LNCAP (cell line): Measurements from ENCODE around the gene IGF1R.

Experiments
- TF ChIP-seq, protein P1 (sequence below): fragments of 450-650 bp; IDR thresholded peaks from 2 replicates; pipeline ENCODE4 v1.5.1; 2017; ENCODE audit warnings: mild to moderate bottlenecking

Gene IGF1R

DNA sequence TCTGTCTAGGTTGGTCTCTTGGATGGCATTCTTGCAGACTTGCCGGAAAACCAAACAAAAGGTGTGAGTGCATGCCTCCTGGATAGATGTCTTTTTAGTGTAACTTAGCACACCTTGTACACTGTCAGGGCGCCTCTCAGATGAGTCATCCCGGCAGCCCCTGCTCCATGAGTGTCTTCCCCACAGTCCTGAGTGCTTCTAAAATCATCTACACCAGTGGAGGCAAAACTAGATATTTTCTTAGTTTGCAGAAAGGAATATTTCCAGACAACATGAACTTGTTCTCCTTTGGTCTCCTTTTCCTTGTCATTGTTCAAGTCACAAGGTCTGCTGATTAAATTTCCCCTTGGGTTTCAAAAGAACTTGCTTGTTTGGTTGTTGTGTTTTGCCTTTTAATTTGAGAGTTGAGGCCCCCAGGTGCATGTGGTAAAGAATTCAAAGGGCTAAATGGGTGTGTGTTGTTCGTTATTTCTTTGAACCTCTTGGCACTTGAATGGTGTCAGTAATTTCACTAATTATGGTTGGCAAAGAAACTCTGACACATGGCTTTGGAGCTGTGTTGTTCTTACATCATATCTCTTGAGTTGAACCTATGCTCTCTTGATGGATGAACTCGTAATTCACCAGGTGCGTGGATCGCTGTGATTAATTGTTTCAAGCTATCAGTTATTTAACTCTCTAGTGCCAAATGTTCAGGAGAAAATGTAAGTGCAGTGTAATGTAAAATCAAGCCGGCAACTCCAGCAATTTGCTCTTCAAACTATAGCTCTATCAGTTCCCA lies 98.2 kb downstream of the IGF1R start:
- TF ChIP-seq, protein P1, sequence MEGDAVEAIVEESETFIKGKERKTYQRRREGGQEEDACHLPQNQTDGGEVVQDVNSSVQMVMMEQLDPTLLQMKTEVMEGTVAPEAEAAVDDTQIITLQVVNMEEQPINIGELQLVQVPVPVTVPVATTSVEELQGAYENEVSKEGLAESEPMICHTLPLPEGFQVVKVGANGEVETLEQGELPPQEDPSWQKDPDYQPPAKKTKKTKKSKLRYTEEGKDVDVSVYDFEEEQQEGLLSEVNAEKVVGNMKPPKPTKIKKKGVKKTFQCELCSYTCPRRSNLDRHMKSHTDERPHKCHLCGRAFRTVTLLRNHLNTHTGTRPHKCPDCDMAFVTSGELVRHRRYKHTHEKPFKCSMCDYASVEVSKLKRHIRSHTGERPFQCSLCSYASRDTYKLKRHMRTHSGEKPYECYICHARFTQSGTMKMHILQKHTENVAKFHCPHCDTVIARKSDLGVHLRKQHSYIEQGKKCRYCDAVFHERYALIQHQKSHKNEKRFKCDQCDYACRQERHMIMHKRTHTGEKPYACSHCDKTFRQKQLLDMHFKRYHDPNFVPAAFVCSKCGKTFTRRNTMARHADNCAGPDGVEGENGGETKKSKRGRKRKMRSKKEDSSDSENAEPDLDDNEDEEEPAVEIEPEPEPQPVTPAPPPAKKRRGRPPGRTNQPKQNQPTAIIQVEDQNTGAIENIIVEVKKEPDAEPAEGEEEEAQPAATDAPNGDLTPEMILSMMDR = no peak

DNA sequence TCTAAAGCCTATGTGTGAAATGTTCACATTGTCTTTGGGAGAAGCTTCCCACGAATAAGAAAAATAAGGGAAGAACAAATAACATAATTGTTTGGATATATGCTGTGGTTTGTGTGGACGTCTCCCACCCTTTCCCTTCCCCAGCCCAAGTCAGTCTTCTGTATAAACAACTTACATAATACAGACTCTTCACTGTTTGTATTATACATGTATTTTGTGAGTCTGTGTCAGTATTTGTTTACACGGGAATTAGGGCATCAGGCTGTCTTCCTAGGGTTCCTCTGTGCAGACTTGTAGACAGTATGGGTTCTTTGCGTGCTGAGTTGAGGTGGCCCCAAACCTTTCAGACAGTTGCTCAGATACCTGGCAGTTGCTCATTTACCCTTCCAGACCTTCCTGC lies 103.4 kb downstream of the IGF1R start:
- TF ChIP-seq, protein P1 = no peak

DNA sequence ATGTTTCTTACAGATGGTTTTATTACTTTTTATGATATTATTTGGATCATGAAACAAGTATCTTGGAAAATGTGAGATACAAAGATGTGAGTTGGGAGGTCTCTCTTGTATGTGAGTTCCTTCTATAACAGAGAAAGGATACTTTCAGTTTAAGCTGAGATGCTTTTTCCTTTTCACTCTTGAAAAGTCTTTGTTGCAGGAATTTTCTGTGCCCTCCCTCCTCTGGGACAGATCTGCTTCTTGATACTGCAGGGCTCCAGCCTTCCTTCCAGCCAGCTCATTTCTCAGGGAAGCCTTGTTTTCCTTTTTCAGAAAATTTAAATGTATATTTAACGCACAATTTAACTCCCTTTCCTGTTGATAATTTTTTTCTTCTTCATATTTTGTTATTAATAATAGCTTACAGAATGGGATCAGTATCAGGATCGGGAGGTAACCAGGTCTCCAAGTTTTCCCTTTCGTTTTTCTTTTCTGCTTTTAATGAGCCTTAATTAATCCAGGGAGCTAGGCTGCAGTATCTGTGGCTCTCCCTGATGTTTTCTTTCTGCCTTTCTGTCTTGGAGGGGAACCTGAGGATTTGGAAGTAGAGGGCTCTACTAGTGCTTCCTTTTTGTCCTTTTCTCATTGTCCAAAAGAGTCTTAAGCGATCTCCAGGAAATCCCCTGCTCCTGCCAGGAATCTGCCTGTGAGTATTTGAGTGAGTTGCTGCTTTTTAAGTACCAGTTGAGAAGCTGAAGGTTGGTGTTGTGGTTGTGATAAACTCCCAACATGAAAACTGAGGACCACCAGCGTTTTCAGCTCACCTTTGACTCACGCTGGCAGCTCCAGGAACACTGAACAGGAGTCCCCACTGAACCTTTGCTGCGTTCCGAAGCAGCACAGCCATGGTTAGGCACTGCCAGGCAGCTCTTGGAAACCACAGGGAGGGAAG lies 105.7 kb downstream of the IGF1R start:
- TF ChIP-seq, protein P1 = no peak

DNA sequence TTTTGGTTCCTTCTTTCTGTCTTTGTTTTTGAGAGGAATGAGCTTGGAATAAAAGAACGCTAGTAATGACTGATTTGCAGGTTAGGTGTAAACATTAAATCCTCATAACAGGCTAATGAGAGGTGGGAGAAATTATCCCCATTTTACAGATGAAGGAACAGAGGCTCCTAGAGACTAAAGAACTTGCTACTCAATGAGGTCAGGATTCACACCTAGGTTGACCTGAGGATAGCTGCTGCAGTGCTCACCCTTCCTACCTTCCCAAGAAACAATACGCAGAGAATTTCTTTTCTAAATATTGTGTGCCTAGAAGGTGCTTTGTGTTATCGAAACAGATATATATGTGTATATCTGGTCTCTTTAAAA lies 106.3 kb downstream of the IGF1R start:
- TF ChIP-seq, protein P1 = no peak

DNA sequence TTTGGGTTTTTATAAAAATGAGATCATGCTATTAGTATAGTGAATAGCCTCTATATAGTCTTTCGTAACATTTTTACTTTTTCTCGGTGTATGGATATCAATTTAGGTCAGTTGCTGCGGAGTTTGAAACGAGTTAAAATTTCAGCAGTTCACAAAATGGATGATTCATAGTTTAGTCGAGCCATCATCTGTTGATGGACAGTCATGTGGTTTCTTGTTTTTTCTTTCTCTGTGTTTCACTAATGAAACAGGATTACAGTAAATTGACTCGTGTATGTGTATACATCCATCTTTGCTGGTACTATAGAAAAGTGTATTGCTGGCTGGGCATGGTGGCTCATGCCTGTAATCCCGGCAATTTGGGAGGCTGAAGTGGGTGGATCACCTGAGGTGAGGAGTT lies 106.8 kb downstream of the IGF1R start:
- TF ChIP-seq, protein P1 = no peak

DNA sequence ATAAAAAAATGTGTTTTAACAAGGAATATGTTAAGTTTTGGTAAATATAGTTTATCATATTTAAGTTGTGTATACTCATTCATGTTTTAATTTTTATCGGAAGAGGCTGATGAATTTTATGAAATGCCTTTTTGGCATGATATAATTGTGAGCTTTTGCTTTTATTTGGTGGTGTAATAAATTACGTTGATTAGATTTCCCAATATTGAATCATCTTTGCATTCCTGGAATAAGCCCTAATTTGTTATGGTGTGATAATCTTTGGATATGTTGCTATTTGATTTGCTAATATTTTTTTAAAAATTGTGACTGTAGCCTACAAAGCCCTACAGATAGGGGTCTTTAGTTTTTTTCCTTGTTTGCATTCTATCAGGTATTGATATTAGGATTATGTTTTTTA lies 107.4 kb downstream of the IGF1R start:
- TF ChIP-seq, protein P1 = no peak

DNA sequence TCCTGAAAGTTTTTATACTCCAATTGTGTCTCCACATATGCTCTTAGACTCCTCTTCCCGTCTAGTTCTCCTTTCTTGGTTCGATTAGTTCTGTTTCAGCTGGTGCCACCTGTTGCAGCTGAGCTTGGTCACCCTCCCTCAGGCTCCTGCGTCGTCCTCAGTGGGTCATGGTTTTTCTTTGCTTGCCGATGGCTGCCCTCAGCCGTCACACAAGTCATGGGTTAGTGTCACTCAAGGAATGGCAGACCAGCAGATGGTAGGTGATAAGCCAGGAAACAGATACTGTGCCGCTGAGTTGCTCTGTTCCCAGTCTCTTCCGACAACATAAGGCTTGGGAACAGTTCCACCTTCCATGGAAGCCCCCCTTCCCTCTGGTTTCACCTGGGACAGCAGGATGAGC lies 109.9 kb downstream of the IGF1R start:
- TF ChIP-seq, protein P1 = no peak
